GM18499 (cell line): Measurements from ENCODE around the gene NKX2-4.
"Not testable (repeated sequence)": the region's sequence is repeated elsewhere in the genome, so short reads cannot be mapped to it uniquely, and the experiment has no call there.

Source experiments
- ATAC-seq: cut with Tn5 transposase; IDR thresholded peaks from one replicate; pipeline ENCODE4 v1.9.1; 2021; ENCODE audit warnings: moderate number of reproducible peaks; ENCODE audit not compliant: insufficient read depth, unreplicated experiment

NKX2-4 gene

DNA sequence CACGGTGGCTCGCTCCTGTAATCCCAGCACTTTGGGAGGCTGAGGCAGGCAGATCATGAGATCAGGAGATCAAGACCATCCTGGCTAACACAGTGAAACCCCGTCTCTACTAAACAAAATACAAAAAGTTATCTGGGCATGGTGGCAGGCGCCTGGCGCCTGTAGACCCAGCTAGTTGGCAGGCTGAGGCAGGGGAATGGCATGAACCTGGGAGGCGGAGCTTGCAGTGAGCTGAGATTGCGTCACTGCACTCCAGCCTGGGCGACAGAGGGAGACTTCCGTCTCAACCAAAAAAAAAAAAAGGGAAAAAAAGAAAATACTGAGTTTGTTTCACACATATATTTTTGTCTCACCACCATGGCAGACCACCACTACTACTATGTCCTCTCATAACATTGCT lies 31.1 kb downstream of the NKX2-4 start:
- ATAC-seq: not testable (repeated sequence)

DNA sequence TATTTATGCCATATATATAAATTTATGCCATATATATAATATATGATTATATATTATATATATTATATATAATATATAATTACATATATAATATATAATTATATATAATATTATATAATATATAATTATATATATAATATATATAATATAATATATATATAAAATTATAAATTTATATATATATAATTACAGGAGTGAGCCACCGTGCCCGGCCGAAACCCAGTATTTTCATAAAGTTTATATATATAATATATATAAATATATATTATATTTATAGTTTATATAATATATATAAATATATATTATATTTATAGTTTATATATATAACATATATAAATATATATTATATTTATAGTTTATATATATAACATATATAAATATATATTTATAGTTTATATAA lies 31.6 kb downstream of the NKX2-4 start:
- ATAC-seq: no peak

DNA sequence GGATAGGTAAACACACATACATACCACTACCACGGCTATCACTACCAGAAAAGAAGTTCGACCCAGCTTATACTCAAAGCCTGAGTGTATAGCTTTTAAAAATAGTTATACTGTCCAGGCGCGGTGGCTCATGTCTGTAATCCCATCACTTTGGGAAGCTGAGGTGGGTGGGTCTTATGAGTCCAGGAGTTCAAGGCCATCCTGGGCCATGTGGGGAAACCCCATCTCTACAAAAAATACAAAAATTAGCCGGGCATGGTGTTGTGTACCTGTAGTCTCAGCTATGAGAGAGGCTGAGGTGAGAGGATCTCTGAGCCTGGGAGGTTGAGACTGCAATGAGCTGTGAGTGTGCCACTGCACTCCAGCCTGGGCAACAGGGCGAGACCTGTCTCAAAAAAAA lies 32.9 kb downstream of the NKX2-4 start:
- ATAC-seq: no peak

DNA sequence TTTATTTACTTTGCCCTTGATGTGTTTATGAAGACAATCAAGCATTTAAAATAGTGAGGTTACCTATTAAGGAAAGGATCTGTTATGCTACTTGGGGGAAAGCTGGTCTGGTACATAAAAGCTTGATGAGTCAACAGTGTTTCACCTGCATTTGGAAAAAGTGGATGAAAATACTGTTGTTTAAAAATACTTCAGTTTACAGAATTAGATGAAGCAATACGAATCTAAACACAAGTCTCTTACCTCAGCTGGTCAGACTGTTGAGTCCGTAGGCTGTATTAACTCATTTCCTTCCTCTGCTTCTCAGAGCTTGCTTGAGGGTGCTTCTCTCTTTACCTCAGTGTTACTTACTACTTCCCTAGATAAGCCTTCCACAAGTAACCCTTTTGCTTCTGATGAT lies 36.1 kb downstream of the NKX2-4 start:
- no peak for ATAC-seq

DNA sequence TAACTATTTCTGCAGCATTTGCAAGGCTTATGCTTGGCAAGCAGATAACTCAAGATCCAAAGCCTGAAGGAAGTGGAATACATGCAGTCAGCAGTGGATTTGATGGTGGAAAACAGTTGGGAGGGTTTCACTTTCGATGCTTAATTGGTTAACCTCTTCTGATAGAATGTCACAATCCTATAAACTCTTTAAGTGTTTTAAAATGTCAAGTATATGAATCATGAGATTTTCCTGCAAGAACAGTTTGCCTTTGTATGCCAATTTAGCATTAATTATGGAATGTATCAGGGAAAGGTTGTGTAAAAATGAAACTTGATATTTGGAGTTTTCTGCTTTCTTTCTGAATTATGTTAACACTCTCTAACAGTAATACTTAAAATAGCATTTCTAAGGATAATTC lies 36.6 kb downstream of the NKX2-4 start:
- ATAC-seq: no peak

DNA sequence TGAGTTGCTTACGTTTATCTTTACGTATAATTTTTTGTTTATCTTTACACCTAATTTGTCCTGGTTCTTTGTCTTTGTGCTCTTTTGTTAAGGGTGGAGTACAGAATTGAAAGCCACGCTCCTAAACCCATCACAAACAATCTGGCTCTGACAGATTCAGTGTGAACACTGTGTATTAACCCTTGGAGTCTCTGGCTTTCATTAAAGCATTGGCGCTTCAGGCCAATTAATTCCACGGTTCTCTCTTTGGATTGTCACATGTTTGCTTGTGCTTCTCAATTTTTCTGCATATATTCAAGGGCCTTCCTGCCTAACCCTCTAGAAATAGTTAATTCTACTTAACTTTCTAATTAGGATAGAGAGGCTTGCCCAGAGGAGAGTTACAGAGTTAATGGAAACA lies 38.6 kb downstream of the NKX2-4 start:
- ATAC-seq: no peak

DNA sequence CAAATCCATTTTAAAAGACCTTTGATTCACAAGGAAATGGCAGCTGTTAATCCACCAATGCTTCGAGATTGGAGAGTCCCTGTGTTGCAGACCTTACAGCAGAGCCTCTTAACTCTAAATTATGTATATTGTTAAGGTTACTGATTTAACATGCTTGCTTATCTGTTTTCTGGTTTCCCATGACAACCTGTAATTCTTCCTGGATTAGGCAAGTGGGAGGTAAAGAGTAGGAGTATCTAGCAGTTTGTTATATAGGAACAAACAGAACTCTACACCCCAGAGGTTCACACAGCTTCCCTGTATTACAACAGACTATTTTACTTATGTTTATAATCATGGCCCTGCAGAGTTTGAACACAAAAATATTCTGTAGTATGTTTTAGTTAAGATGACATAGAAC lies 39.5 kb downstream of the NKX2-4 start:
- no peak for ATAC-seq

DNA sequence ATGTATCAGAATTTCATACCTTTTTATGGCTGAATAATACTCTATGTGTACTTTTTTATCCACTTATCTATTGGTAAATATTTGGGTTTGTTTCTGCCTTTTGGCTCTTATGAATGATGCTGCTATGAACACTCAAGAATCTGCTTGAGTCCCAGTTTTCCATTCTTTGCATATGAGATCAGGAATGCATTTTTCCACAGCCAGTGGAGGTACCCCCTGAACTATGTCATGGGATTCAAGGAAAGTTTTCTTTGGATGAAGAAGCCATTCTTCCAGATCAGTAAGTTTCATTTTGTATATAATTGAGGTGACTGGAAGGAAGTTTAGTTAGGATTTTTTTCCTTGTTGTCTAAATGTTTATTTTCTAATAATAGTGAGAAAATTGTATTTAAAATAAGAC lies 40.9 kb downstream of the NKX2-4 start:
- no peak for ATAC-seq

DNA sequence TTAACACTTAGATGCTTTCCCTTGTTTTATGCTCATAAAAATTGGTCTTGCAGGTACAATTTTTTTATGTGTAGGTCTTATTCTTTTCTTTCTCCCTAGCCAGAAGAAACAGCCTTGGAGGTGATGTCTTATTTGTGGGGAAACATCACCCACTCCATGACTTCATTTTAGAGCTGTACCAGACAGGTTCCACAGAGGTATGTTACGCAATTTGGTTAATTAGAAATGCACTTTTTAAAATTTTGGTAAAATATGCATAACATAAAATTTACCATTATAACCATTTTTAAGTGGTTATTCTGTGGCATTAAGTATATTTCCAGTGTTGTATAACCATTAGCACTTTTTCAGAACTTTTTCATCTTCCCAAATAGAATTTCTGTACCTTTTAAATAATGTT lies 41.3 kb downstream of the NKX2-4 start:
- no peak for ATAC-seq

DNA sequence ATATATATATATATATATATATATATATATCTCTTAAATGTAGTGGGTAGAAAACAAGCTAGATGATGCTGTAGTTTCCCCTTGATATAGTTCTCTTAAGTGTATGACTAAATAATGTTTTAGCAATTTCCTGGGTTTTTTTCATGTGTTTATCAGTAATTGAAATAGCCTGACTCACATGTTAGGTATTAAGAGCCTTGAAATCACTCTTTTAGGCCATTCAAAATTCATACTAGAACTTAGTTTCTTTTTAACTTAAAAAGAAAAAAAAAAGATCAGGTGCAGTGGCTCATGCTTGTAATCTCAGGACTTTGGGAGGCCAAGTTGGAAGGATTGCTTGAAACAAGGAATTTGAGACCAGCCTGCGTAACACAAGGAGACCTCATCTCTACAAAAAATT lies 44.1 kb downstream of the NKX2-4 start:
- no peak for ATAC-seq

DNA sequence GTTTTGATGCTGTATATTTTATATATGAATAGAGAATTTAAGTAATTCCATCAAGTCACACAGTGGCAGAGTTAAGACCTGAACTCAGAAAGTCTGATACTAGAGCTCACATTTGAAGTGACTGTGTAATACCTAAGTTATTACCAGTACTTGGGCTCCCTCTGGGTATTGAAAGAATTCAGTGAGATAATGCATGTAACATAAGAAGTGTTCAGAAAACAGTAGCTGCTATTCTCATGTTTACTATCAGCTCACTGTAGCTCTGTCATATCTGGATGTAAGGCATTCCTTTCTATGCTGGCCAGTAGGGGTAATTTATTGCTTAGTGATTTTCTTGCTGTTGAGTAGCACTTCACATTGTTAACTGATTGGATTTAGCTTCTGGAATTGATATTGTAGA lies 44.6 kb downstream of the NKX2-4 start:
- no peak for ATAC-seq
